ENCODE measurements around the gene TMEM253.

The TMEM253 gene

DNA sequence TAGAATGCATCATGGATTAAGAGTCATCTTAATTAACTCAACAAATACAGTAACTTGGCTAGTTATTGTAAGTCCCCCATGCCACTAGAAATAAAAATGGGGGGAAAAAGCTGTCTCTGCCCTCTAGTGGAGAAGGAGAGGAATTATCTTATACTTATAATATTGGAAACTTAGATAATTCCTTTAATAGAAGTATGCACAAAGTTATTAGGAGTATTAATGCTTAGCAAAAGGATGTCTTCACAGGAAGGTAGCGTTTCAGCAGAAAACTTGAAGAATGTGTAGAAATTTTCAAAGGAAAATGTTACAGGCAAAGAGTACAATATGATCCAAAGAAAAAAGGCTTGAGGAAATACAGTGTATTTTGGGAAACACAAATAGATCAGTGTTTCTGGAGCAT lies 35.2 kb downstream of the TMEM253 start:
- no peak for DNase-seq (ENCODE audit: low read depth)

DNA sequence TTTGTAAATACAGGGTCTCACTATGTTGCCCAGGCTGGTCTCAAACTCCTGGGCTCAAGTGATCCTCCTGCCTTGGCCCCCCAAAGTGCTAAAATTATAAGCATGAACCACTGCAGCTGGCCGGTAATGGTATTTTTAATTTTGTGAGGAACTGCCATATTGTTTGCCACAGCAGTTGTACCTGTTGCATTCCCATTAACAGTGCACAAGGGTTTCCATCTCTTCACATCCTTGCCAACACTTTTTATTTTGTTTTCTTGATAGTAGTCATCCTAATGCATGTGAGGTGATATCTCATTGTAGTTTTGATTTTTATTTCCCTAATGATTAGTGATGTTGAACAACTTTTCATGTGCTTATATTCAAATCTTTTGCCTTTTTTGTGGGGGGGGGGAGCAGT lies 41.5 kb downstream of the TMEM253 start:
- TF ChIP-seq, protein P1, sequence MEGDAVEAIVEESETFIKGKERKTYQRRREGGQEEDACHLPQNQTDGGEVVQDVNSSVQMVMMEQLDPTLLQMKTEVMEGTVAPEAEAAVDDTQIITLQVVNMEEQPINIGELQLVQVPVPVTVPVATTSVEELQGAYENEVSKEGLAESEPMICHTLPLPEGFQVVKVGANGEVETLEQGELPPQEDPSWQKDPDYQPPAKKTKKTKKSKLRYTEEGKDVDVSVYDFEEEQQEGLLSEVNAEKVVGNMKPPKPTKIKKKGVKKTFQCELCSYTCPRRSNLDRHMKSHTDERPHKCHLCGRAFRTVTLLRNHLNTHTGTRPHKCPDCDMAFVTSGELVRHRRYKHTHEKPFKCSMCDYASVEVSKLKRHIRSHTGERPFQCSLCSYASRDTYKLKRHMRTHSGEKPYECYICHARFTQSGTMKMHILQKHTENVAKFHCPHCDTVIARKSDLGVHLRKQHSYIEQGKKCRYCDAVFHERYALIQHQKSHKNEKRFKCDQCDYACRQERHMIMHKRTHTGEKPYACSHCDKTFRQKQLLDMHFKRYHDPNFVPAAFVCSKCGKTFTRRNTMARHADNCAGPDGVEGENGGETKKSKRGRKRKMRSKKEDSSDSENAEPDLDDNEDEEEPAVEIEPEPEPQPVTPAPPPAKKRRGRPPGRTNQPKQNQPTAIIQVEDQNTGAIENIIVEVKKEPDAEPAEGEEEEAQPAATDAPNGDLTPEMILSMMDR (IDR thresholded peaks at IDR 0.05; ENCODE audit: low read depth, low read length, missing control alignments) = no peak
- H3K4me3 ChIP-seq (ENCODE audit: low read depth, low read length) = no peak overlapping the region
- no peak for DNase-seq (ENCODE audit: low read depth)

More for the DNA sequence above, 35.2 kb downstream of the TMEM253 start:
- TF ChIP-seq, protein P1 (IDR thresholded peaks at IDR 0.05; ENCODE audit: low read depth, low read length, missing control alignments) = peak; percentile 44
- H3K4me3 ChIP-seq (ENCODE audit: low read depth, low read length) = no peak overlapping the region

DNA sequence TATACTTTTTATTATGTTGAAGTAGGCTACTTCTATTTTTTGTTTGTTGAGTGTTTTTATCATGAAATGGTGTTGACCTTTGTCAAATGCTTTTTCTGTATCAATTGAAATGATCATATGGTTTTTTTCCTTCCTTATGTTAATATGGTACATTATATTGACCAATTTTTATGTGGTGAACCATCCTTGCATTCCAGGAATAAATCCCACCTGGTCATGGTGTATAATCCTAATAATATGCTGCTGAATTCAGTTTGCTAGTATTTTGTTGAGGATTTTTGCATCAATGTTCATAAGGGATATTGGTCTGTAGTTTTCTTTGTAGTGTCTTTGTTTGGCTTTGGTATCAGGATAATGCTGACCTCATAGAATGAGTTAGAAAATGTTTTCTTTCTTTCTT lies 44.6 kb downstream of the TMEM253 start:
- TF ChIP-seq, protein P1 (IDR thresholded peaks at IDR 0.05; ENCODE audit: low read depth, low read length, missing control alignments) = no peak
- H3K4me3 ChIP-seq (ENCODE audit: low read depth, low read length) = no peak overlapping the region
- no peak for DNase-seq (ENCODE audit: low read depth)

DNA sequence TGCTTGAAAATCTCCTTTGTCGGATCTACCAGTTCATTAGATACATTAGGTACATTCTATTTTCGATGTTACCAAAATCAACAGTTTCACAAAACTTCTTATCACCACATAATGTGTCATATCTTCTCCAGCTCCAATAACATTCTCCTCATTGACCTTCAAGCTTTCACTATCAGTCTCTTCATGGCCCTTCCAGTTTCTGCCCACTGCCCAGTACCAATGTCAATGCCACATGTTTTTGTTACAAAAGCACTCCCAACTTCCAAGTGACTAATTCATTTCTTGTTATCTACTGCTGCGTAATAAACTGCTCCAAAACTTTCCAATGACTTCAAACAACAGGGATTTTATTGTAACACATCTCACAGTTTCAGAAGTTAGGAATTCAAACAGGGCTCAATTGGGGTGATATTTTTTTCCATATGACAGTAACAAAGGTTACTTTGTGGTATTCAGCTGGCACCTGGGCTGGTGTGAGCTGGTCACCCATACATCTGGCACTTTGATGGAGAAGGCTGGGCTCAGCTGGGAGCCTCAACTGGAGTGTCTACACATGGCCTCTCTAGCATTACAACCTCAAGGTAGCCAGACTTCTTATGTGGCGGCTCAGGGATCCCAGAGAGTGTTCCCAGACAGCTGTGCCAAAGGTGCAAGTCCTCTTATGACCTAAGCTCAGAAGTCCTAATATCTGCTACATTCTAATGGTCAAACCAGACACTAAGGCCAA lies 48.9 kb downstream of the TMEM253 start:
- no peak overlapping the region for H3K4me3 ChIP-seq (ENCODE audit: low read depth, low read length)
- TF ChIP-seq, protein P1 (IDR thresholded peaks at IDR 0.05; ENCODE audit: low read depth, low read length, missing control alignments) = no peak
- no peak for DNase-seq (ENCODE audit: low read depth)
